ENCODE measurements around the gene CALU. TPM values are rescaled to one million over a fixed set of nuclear protein-coding genes. Genes with fewer than 3 reads are reported as not detected.

Gene CALU
- total and polyA plus RNA-seq, 10 of the 15 experiments (the other 5 are each of a cell fraction or from before 2014, with no cell fraction given): 31.2 to 75.6 (median 42.1) TPM

- H3K4me2 ChIP-seq (ENCODE audit: control insufficient read depth, insufficient read depth): no peak overlapping the region
- no peak overlapping the region for H3K9ac ChIP-seq (ENCODE audit: control insufficient read depth, insufficient read depth, low read length)
- intact Hi-C loops (cut with micrococcal nuclease; ENCODE audit: unreplicated experiment): no loop called here
- no TSS peak for BruUV-seq (replicated peaks)
- 100% methylated on average over 1 of the region's 1 CpG for WGBS (ENCODE audit: insufficient coverage, insufficient replicate concordance, low lambda C conversion rate, missing lambda C conversion rate)
- in situ Hi-C loops (cut with MboI): no loop called here
- H3K4me1 ChIP-seq (ENCODE audit: control insufficient read depth, insufficient read depth, low read length): no peaks in the 10 kb centered on the region
- ChIA-PET RAD21 (ENCODE audit: unreplicated experiment) (no interaction called here), CTCF (no interaction called here), SMC1A (ENCODE audit: uncharacterized antibody, unreplicated experiment) (interaction anchor here (1.3 to 2.9 kb wide), 2 partner anchors 10 to 18 kb away, joined by 4 to 11 read pairs; no protein-coding TSS in a partner anchor), POLR2A (interaction anchor here (0.7 kb wide), 1 partner anchor 22 kb away, joined by 3 read pairs; no protein-coding TSS in a partner anchor)
- FAIRE-seq (no peak), ATAC-seq (no peak), DNase-seq (ENCODE audit: low read depth, low spot score) (no peak)
- H3K36me3 ChIP-seq (ENCODE audit: control insufficient read depth in 2 of 2, insufficient read depth in 2 of 2, low read length in 1 of 2): peaks cover 2 to 28% of the 10 kb centered on the region in 2 experiments
- no peaks in the 10 kb centered on the region for H3K79me2 ChIP-seq (ENCODE audit: control insufficient read depth, insufficient read depth, low read length)
- no peak for TF ChIP-seq KDM1A (IDR thresholded peaks at IDR 0.05; ENCODE audit: borderline replicate concordance)
- TF ChIP-seq POLR2AphosphoS5 (IDR thresholded peaks at IDR 0.05; ENCODE audit: low read length): 0 out of 2 replicates have a peak, but pooled peaks have one; percentile 28
- TF ChIP-seq NFXL1 (IDR thresholded peaks at IDR 0.05; ENCODE audit: borderline replicate concordance): no peak
- no peak overlapping the region for H2AFZ ChIP-seq (ENCODE audit: control insufficient read depth, low read depth, low read length)
- H4K20me1 ChIP-seq (ENCODE audit: control insufficient read depth, insufficient read depth): no peaks in the 10 kb centered on the region
- no peak overlapping the region for H3K4me3 ChIP-seq
- H3K9me3 ChIP-seq (replicated peaks; ENCODE audit: control insufficient read depth, insufficient read depth, low read length): no peaks in the 10 kb centered on the region
- no peaks in the 10 kb centered on the region for H3K27me3 ChIP-seq (replicated peaks in 1 of 2; ENCODE audit: control insufficient read depth in 2 of 2, insufficient read depth in 2 of 2, low read length in 1 of 2)
- H3K27ac ChIP-seq (ENCODE audit: control insufficient read depth, insufficient read depth): no peak overlapping the region
Observed at GRCh38 chr7:128758553-128758952, 19.4 kb downstream of the CALU start.

GRCh38 chr7:128759242-128759641 lies 20.1 kb downstream of the CALU start:
- no peaks in the 10 kb centered on the region for H3K9me3 ChIP-seq (replicated peaks; ENCODE audit: control insufficient read depth, insufficient read depth, low read length)
- no peak overlapping the region for H3K9ac ChIP-seq (ENCODE audit: control insufficient read depth, insufficient read depth, low read length)
- no peak overlapping the region for H3K27ac ChIP-seq (ENCODE audit: control insufficient read depth, insufficient read depth)
- H3K4me3 ChIP-seq: no peak overlapping the region
- POLR2A ChIA-PET: interaction anchor here (0.6 to 0.7 kb wide), 2 partner anchors 22 to 896 kb away, joined by 3 read pairs; no protein-coding TSS in a partner anchor
- SMC1A ChIA-PET (ENCODE audit: uncharacterized antibody, unreplicated experiment): interaction anchor here (1.3 kb wide), 1 partner anchor 19 kb away, joined by 4 read pairs; no protein-coding TSS in a partner anchor
- no TSS peak for BruUV-seq (replicated peaks)
- CTCF ChIA-PET: no interaction called here
- no peaks in the 10 kb centered on the region for H3K79me2 ChIP-seq (ENCODE audit: control insufficient read depth, insufficient read depth, low read length)
- ATAC-seq (no peak), DNase-seq (ENCODE audit: low read depth, low spot score) (no peak), FAIRE-seq (no peak)
- H3K36me3 ChIP-seq (ENCODE audit: control insufficient read depth in 2 of 2, insufficient read depth in 2 of 2, low read length in 1 of 2): peaks cover 2 to 32% of the 10 kb centered on the region in 2 experiments
- H2AFZ ChIP-seq (ENCODE audit: control insufficient read depth, low read depth, low read length): no peak overlapping the region
- RAD21 ChIA-PET (ENCODE audit: unreplicated experiment): no interaction called here
- TF ChIP-seq RBBP5 (conservative IDR thresholded peaks at IDR 0.05) (no peak), IRF5 (IDR thresholded peaks at IDR 0.05; ENCODE audit: borderline replicate concordance) (no peak), CEBPB (IDR thresholded peaks at IDR 0.05; ENCODE audit: borderline replicate concordance in 1 of 2, low read depth in 2 of 2, low read length in 2 of 2) (no peak), FOXK2 (IDR thresholded peaks at IDR 0.05) (no peak), RUNX3 (IDR thresholded peaks at IDR 0.05; ENCODE audit: low read length) (no peak), NFYB (IDR thresholded peaks at IDR 0.05; ENCODE audit: insufficient read depth, low read depth, low read length) (no peak), YY1 (IDR thresholded peaks at IDR 0.05; ENCODE audit: low read depth, low read length) (no peak), MEF2A (IDR thresholded peaks at IDR 0.05; ENCODE audit: insufficient read depth, low read depth, low read length) (no peak)
- intact Hi-C loops (cut with micrococcal nuclease; ENCODE audit: unreplicated experiment) (no loop called here), in situ Hi-C loops (cut with MboI) (no loop called here)
- H4K20me1 ChIP-seq (ENCODE audit: control insufficient read depth, insufficient read depth): no peaks in the 10 kb centered on the region
- no peaks in the 10 kb centered on the region for H3K27me3 ChIP-seq (replicated peaks in 1 of 2; ENCODE audit: control insufficient read depth in 2 of 2, insufficient read depth in 2 of 2, low read length in 1 of 2)
- no peaks in the 10 kb centered on the region for H3K4me1 ChIP-seq (ENCODE audit: control insufficient read depth, insufficient read depth, low read length)
- H3K4me2 ChIP-seq (ENCODE audit: control insufficient read depth, insufficient read depth): no peak overlapping the region
